T-helper 17 cell (primary cell): ENCODE data around the gene VSIG10L2. TPM values are rescaled to one million over a fixed set of nuclear protein-coding genes. Genes with fewer than 3 reads are reported as not detected.

Source experiments
- ATAC-seq: fragments of 150-1000 bp; cut with Tn5 transposase; 2 replicates; pipeline ENCODE4 v1.10.0; 2021; ENCODE audit warnings: mild to moderate bottlenecking, moderate library complexity
- DNase-seq, 3 donors: peaks; one replicate each; pipeline versions ENCODE4 v3.0.0 to v3.0.0-alpha.2; 2020 to 2021
- H3K9me3 ChIP-seq: one replicate; pipeline ENCODE4 v1.7.0; 2013; ENCODE audit warnings: low read length, mild to moderate bottlenecking; ENCODE audit not compliant: control insufficient read depth, poor library complexity, severe bottlenecking
- H3K27ac Mint-ChIP-seq: one replicate; pipeline ENCODE4 v1.8.0; 2022; ENCODE audit warnings: mild to moderate bottlenecking, moderate library complexity, mixed read lengths
- H3K27me3 Mint-ChIP-seq: one replicate; pipeline ENCODE4 v1.8.0; 2022; ENCODE audit warnings: mixed read lengths
- H3K36me3 Mint-ChIP-seq: one replicate; pipeline ENCODE4 v1.8.0; 2022; ENCODE audit warnings: low read depth, mixed read lengths
- H3K4me1 Mint-ChIP-seq: one replicate; pipeline ENCODE4 v1.8.0; 2022; ENCODE audit warnings: mild to moderate bottlenecking, mixed read lengths
- H3K4me3 Mint-ChIP-seq: one replicate; pipeline ENCODE4 v1.8.0; 2022; ENCODE audit warnings: mild to moderate bottlenecking, moderate library complexity, mixed read lengths
- total RNA-seq, 4 donors: library from RNA in 2 of 4; stranded (reverse) in 2 of 4; gene quantifications; one replicate each; pipeline ENCODE4 v1.2.3 and lab custom pipeline; 2022 to 2026

The VSIG10L2 gene
- total RNA-seq, 2 donors from 2014 or later = not detected

DNA sequence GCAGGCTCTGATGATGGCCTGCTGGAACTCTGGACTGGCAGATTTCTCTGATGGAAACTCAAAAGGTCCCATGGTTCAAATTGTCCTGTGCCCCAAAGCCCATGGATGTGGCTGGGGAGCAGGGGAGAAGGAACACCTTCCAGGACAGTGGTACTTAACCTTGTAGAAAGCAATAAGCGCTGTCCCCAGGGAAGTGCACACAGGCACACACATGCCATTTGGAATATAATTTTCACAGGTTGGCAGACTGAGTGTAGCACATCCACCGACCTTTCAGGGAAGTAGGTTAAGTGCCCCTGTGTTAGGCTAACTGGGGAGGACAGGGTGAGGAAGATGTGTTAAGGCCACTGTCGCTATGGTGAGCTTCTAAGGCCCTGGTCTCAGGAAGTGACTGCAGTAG lies 23.7 kb upstream of the VSIG10L2 start:
- no peak overlapping the region for H3K27ac Mint-ChIP-seq
- no peak for ATAC-seq
- DNase-seq = no peak
- H3K4me3 Mint-ChIP-seq = no peak overlapping the region
- H3K36me3 Mint-ChIP-seq = peaks cover 5% of the 10 kb centered on the region
- H3K4me1 Mint-ChIP-seq = no peaks in the 10 kb centered on the region
- H3K27me3 Mint-ChIP-seq = peaks cover 62% of the 10 kb centered on the region
- H3K9me3 ChIP-seq = no peaks in the 10 kb centered on the region

DNA sequence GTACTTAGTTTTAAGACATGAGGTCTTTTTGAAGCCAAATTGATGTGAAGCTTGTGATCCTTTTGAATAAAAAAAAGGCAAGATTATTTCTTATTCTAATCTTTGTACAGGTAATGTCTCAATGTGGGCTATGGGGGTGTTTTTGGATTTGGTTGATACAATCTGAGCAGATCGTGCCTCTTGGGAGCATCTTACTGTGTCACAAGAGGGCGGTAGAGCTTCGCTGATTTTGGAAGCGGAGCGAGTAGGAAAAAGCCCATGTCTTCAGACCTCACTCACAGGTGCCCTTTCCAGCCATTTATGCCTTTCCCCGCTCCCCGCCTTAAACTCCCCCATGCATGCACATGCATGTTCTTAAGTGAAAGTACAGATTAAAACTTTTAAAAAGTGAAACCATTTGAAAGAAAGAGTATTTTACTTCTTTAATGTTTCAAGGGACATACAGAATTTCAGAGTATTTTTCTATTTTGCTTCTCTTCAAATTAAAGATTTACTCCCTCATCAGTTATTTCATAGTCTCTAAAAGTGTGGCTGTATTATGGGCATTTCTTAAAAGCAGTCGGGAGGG lies 22.7 kb upstream of the VSIG10L2 start:
- Mint-ChIP-seq H3K27me3 (peaks cover 64% of the 10 kb centered on the region), H3K27ac (no peak overlapping the region), H3K36me3 (peaks cover 5% of the 10 kb centered on the region), H3K4me3 (no peak overlapping the region), H3K4me1 (no peaks in the 10 kb centered on the region)
- no peaks in the 10 kb centered on the region for H3K9me3 ChIP-seq
- peak; percentile 78 for ATAC-seq
- DNase-seq = peak in 2 of 3 donors; percentile 19 to 39

DNA sequence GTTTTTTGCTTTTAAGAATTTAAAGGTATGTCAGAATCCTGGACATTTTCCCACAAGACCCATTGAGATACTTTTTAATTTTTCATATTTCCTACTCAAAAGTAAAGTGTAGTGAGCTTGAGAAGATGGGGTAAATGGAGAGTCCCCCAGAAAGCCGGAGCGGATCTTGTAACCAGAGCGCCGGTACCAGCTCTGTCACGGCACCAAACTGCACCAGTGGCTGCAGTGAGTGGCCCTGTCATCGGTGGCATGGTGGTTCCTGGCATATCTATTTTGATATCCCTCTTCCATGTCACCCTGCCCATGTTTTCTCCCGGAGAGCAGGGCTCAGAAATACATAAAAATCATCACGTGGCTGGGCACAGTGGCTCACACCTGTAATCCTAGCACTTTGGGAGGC lies 22.2 kb upstream of the VSIG10L2 start:
- no peak overlapping the region for H3K27ac Mint-ChIP-seq

DNA sequence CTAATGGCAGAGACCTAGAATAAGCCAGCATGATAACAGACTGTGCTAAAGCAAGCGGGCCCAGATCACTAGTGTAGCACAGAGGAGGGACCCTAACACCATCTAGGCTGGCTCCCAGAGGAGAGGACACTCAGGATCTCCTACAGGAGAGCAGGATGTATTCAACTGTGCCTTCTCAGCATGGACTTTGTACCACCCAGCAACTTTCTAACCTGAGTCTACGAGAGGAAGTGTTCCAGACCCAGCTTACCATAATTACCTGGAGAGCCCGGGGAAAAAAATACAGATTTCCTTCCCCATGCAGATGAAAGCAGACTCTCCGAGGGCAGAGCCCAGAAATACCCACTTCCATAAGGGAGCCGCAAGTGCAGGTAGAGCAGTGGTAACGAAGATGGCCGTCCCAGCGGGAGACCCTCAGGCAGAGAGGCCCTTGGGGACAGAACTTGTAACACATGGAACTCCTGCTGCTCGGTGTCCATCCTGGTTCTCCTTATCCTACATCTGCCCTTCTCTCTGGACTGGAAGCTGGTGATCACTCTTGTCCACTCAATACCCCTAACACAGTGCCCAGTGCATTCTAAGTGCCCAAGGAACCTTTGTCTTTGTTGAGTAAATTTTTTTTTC lies 21.3 kb upstream of the VSIG10L2 start:
- Mint-ChIP-seq H3K4me1 (no peaks in the 10 kb centered on the region), H3K27me3 (peaks cover 54% of the 10 kb centered on the region), H3K36me3 (peaks cover 5% of the 10 kb centered on the region), H3K27ac (no peak overlapping the region), H3K4me3 (no peak overlapping the region)
- no peak for DNase-seq
- H3K9me3 ChIP-seq = no peaks in the 10 kb centered on the region
- no peak for ATAC-seq

More for the DNA sequence above, 22.2 kb upstream of the VSIG10L2 start:
- Mint-ChIP-seq H3K27me3 (peaks cover 58% of the 10 kb centered on the region), H3K4me1 (no peaks in the 10 kb centered on the region), H3K4me3 (no peak overlapping the region), H3K36me3 (peaks cover 5% of the 10 kb centered on the region)
- ATAC-seq (no peak), DNase-seq (no peak)
- H3K9me3 ChIP-seq = no peaks in the 10 kb centered on the region

DNA sequence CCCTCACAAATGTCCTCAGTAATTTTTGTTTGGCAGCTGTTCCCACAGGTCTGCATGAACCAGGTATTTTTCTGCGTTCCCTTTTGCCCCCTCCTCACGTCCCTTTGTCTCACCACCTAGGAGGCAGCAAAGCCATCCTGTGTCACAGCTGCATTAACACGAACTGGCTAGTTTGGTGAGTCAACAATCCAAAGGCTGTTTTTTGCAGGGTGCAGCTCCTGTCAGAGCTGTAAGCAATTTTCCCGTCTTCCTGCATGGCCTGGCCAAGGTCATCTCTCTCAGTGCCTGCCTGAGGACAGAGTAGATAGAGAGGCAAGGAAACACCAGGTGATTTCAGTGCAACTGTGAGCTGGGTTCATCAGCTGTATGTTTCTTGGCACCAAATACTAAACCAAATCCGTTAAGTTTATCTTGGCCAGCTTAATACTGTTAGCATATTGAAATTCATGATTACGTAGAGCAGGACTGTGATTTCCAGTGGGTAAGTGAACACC lies 20.6 kb upstream of the VSIG10L2 start:
- Mint-ChIP-seq H3K36me3 (peaks cover 5% of the 10 kb centered on the region), H3K27me3 (peaks cover 55% of the 10 kb centered on the region), H3K4me1 (no peaks in the 10 kb centered on the region), H3K27ac (no peak overlapping the region), H3K4me3 (no peak overlapping the region)
- DNase-seq (no peak), ATAC-seq (no peak)
- no peaks in the 10 kb centered on the region for H3K9me3 ChIP-seq

DNA sequence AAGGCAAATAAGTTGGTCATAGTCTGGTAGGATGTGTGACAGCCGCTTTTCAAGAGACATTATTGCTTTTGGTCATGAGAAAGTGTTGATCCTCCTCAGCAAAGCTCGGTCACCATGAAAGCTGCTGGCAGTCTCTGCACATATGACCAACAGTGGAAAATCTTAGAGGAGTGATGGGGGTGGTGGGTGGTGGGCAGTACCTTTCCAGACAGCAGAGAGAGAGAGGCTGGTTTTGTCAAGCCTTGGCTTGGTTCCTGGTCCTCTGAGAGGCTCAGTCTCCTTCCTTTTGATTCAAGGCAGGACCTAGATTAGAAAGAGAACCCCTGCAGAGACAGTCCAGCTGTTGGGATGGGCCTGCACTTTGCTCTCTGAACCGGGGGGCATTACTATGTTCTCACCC lies 20.0 kb upstream of the VSIG10L2 start:
- no peaks in the 10 kb centered on the region for H3K4me1 Mint-ChIP-seq
- peaks cover 55% of the 10 kb centered on the region for H3K27me3 Mint-ChIP-seq
- H3K4me3 Mint-ChIP-seq = no peak overlapping the region
- H3K36me3 Mint-ChIP-seq = peaks cover 2% of the 10 kb centered on the region
- DNase-seq (no peak), ATAC-seq (no peak)
- H3K9me3 ChIP-seq = no peaks in the 10 kb centered on the region
- no peak overlapping the region for H3K27ac Mint-ChIP-seq

DNA sequence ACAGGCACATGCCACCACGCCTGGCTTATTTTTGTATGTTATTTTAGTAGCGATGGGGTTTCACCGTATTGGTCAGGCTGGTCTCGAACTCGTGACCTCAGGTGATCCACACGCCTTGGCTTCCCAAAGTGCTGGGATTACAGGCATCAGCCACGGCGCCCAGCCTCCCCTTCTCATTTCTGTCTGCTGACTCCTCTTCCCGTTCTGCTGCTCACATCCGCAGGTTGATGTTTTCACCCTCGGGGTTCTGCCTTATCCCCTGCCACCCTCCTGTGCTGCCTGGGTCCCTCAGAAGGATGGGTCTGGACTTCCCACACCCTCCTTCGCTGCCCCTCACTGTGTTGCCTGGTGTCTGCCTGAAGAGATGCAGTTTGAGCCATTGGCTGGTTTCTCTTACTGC lies 19.2 kb upstream of the VSIG10L2 start:
- no peak overlapping the region for H3K27ac Mint-ChIP-seq
- DNase-seq (no peak), ATAC-seq (no peak)
- peaks cover 2% of the 10 kb centered on the region for H3K36me3 Mint-ChIP-seq
- H3K27me3 Mint-ChIP-seq = peaks cover 47% of the 10 kb centered on the region
- no peaks in the 10 kb centered on the region for H3K4me1 Mint-ChIP-seq
- no peaks in the 10 kb centered on the region for H3K9me3 ChIP-seq
- H3K4me3 Mint-ChIP-seq = no peak overlapping the region

DNA sequence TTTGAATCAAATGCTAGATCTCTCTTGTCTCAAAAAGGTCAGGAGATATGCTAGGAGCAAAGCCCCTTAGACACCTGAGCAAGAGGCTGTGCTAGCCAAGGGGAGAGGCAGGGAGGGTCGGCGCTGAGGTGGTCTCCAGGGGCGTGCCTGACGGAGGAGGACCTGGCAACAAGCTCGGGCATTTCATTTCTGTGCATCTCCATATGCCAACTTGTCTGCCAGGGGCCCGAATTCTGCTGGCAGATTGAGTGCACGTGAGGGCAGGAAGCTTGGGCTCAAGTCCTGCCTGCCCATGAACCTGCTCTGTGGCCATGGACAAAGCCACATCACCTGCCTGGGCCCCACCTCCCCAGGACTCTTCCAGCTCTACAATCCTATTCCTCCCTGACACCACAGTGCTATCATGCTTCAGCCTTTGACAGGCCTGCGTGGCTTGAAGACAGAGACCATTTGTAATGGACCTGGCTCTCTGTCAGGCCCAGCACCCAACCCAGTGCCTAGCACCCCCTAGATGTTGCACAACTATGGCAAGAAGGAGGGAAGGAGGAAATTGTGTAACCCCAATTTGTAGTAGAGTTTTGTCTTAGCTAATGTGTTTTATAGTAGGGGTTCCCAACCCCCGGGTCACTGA lies 16.3 kb upstream of the VSIG10L2 start:
- Mint-ChIP-seq H3K4me3 (no peak overlapping the region), H3K27ac (no peak overlapping the region), H3K27me3 (peaks cover 48% of the 10 kb centered on the region), H3K4me1 (no peaks in the 10 kb centered on the region), H3K36me3 (peaks cover 2% of the 10 kb centered on the region)
- ATAC-seq (no peak), DNase-seq (no peak)
- no peaks in the 10 kb centered on the region for H3K9me3 ChIP-seq

DNA sequence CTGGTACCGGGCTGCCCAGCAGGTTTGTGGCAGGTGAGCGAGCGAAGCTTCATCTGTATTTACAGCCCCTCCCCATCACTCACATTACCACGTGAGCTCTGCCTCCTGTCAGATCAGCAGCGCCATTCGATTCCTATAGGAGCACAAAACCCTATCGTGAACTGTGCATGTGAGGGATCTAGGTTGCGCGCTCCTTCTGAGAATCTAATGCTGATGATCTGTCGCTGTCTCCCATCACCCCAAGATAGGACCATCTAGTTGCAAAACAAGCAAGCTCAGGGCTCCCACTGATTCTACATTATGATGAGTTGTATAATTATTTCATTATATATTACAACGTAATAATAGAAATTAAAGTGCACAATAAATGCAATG lies 15.8 kb upstream of the VSIG10L2 start:
- peaks cover 2% of the 10 kb centered on the region for H3K36me3 Mint-ChIP-seq

DNA sequence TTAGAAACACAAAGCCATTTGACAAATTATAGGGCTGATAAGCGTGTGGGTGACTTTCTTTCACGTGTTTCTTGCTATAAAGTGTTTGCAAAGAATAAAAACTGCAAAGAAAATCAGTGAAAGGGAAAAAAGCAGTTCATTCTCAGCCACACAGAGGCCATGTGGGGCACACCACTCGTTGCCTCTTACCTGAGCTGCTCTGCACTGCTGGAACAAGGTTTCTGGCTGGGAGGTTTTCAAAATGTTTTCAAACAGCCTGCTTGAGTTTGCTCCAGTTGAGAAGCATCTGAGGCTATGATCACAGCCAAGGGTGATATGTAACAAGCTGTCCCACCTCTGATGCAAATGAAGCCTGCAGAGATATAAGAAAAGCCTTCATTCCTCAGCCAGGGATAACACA lies 14.7 kb upstream of the VSIG10L2 start:
- Mint-ChIP-seq H3K4me3 (no peak overlapping the region), H3K4me1 (no peaks in the 10 kb centered on the region), H3K36me3 (peaks cover 2% of the 10 kb centered on the region), H3K27me3 (peaks cover 39% of the 10 kb centered on the region), H3K27ac (peak overlapping the region; percentile 6)
- H3K9me3 ChIP-seq = no peaks in the 10 kb centered on the region
- no peak for ATAC-seq
- DNase-seq = no peak

More for the DNA sequence above, 15.8 kb upstream of the VSIG10L2 start:
- ATAC-seq = no peak
- H3K4me1 Mint-ChIP-seq = no peaks in the 10 kb centered on the region
- H3K27me3 Mint-ChIP-seq = peaks cover 47% of the 10 kb centered on the region
- H3K27ac Mint-ChIP-seq = no peak overlapping the region
- no peak overlapping the region for H3K4me3 Mint-ChIP-seq
- no peaks in the 10 kb centered on the region for H3K9me3 ChIP-seq
- no peak for DNase-seq

DNA sequence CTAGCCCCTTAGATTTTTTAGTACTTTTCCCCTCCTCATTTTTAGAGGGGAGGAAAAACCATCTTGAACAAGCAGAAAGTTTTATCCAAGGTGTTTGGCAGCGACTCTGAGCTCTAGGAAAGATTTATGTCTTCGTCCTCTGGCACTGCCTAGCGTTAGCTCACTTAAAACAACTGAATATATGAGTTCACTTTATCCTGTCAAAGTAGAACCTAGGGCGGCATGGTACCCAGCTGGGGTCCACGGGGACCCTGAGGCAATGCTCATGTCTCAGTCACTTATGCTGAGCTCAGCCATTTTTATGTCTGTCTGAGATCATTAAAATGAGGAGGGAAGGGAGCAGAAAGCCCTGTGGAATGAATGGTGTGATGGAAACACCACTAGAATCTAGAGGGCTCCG lies 14.2 kb upstream of the VSIG10L2 start:
- H3K27ac Mint-ChIP-seq = no peak overlapping the region
- H3K36me3 Mint-ChIP-seq = peaks cover 2% of the 10 kb centered on the region
- H3K4me3 Mint-ChIP-seq = no peak overlapping the region
- DNase-seq (no peak), ATAC-seq (no peak)
- peaks cover 37% of the 10 kb centered on the region for H3K27me3 Mint-ChIP-seq
- H3K4me1 Mint-ChIP-seq = no peaks in the 10 kb centered on the region
- H3K9me3 ChIP-seq = no peaks in the 10 kb centered on the region

DNA sequence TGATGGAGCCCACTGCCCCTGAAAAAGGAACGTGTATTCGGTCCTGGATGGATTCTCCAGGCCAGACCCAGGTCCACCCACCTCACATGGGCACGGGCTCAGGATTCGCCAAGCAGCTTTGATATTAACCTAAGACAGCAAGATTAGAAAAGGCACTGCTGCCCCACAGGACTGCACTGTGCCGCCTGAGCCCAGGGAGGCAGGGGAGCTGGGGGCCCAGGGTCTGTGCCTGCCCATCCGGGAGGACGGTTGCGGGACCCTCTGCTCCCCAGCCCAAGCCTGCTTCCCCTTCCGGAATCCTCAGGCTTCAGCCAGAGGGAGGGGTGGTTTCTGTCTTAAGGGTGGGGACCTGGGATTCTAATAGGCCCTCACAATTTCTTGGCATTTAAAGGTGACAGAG lies 13.5 kb upstream of the VSIG10L2 start:
- no peaks in the 10 kb centered on the region for H3K4me1 Mint-ChIP-seq
- ATAC-seq (no peak), DNase-seq (no peak)
- no peak overlapping the region for H3K4me3 Mint-ChIP-seq
- no peaks in the 10 kb centered on the region for H3K36me3 Mint-ChIP-seq
- H3K27ac Mint-ChIP-seq = no peak overlapping the region
- no peaks in the 10 kb centered on the region for H3K9me3 ChIP-seq
- H3K27me3 Mint-ChIP-seq = peaks cover 31% of the 10 kb centered on the region

DNA sequence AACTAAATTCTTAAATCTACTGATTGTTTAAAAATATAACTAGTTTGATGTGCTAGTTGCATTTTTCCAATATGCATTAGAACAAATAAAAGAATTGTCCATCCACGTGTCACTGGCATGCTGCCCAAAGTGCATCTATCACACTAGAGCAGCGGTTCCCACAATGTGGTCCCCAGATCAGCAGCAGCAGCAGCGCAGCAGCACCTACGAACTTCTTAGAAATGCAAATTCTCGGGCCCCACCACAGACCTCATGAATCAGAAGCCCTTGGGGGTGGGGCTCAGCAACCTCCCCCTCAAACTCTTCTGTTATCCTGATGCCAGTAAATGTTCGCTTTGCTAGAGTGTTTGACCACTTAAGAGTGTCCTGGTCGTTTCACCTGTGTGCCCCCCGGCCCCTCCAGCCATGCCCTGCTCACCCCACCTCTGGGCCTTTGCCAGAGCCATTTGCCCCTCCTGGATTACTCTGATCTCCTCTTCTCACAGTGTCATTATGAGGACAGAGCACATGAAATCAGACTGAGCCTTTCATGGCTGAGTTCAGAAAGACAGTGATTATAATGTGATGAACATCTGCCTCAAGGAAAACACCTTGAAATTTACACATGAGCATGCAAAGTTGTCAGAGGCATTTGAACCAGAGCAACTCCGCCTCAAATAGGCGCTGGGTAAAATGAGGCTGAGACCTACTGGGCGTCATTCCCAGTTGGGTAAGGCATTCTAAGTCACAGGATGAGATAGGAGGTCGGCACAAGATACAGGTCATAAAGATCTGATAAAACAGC lies 12.6 kb upstream of the VSIG10L2 start:
- Mint-ChIP-seq H3K4me1 (peaks cover under 1% of the 10 kb centered on the region), H3K4me3 (no peak overlapping the region), H3K27ac (no peak overlapping the region), H3K36me3 (no peaks in the 10 kb centered on the region), H3K27me3 (peaks cover 27% of the 10 kb centered on the region)
- DNase-seq (no peak), ATAC-seq (no peak)
- H3K9me3 ChIP-seq = no peaks in the 10 kb centered on the region
